ENCODE results near the gene VAV3.

Gene VAV3

DNA sequence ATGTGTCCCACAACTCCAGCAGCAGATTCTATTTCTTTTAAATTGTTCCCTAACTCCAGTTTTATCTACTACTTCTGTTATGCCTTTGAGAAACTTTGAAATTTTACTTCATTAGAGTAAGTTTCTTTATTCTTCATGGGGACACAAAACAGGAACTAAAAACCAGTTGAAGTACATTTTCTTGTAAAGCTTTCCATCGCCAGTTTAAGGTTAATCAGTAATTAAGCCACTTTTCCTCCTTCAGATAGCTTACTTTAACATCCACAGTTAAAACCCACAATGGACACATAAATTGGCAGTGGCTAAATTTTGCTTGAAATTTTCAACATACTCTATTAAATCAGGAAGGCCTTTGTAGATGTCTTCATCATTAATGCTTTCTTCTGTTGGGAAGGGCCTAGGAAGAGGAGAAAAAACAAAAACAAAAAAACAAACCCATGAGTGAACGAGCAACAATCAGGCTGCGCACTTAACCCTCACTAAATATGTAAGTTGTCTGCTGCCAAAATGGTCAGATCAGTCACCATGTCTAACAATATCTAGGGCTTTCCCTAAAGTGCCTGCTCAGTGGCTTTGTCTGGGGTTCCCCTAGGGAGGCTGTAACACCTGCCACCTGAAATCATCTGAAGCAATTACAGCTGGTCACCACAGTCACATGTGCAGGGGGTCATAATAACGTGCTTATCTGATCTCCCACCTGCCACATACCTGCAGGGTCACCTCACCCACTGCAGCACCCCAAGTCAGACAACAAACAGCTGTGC is 187.9 kb downstream of the VAV3 start:
- no peak overlapping the region for H3K14ac ChIP-seq (ENCODE audit: low read length)
- no peak overlapping the region for H2AFZ ChIP-seq (ENCODE audit: low read length)
- DNase-seq (ENCODE audit: low spot score) = no peak
- no peak overlapping the region for H3K4me2 ChIP-seq (ENCODE audit: insufficient read depth, low read length, poor library complexity, severe bottlenecking)
- H4K8ac ChIP-seq (ENCODE audit: low read depth, low read length) = no peak overlapping the region
- no peak overlapping the region for H4K91ac ChIP-seq (ENCODE audit: low read depth, low read length, poor library complexity)
- no peaks in the 10 kb centered on the region for H3K36me3 ChIP-seq (replicated peaks in 1 of 2; ENCODE audit: control insufficient read depth in 2 of 2, insufficient read depth in 2 of 2, low read length in 2 of 2)
- no peak overlapping the region for H2BK5ac ChIP-seq (ENCODE audit: low read length)
- H2BK120ac ChIP-seq (ENCODE audit: low read depth, low read length) = no peak overlapping the region
- no peak overlapping the region for H3K9ac ChIP-seq (ENCODE audit: low read depth, low read length, poor library complexity)
- H2BK15ac ChIP-seq (ENCODE audit: low read length) = no peak overlapping the region
- no peak overlapping the region for H2AK5ac ChIP-seq (ENCODE audit: low read depth, low read length)
- no peaks in the 10 kb centered on the region for H3K9me3 ChIP-seq (replicated peaks in 1 of 2; ENCODE audit: control insufficient read depth in 2 of 2, insufficient read depth in 1 of 2, low read depth in 1 of 2, low read length in 2 of 2)
- H3K27ac ChIP-seq (replicated peaks; ENCODE audit: low read length) = no peak overlapping the region
- no peaks in the 10 kb centered on the region for H3K4me1 ChIP-seq (ENCODE audit: control insufficient read depth in 2 of 2, insufficient read depth in 1 of 2, low read depth in 1 of 2, low read length in 2 of 2)
- H3K4me3 ChIP-seq (ENCODE audit: low read length in 2 of 2) = no peak overlapping the region
- H3K4ac ChIP-seq (ENCODE audit: low read length) = no peak overlapping the region
- H3K79me1 ChIP-seq (ENCODE audit: low read depth, low read length) = no peaks in the 10 kb centered on the region
- H3K18ac ChIP-seq (ENCODE audit: low read length) = no peak overlapping the region
- H2BK12ac ChIP-seq (ENCODE audit: low read length) = no peak overlapping the region
- no CpG with 5 or more reads among the region's 4 CpGs for WGBS, 2 donors (ENCODE audit: extremely low coverage in 2 of 2, insufficient read length in 2 of 2, insufficient replicate concordance in 1 of 2)
- H3K23ac ChIP-seq (ENCODE audit: low read depth, low read length, poor library complexity) = no peak overlapping the region
- no peaks in the 10 kb centered on the region for H3K27me3 ChIP-seq (ENCODE audit: control insufficient read depth in 3 of 3, insufficient read depth in 3 of 3, low read depth in 1 of 3, low read length in 3 of 3)

DNA sequence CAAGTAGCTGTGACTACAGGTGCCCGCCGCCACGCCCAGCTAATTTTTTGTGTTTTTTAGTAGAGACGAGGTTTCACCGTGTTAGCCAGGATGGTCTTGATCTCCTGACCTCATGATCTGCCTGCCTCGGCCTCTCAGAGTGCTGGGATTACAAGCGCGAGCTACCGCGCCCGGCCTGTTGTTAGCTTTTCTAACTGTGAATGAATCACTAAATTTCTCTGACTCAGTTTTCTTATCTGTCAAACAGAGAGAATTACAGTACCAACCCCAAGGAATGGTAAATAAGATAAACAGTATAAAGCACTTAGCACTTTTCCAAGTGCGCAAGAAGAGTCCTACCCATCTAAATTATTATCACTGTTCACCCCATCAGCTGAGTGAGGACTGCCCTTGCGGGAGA is 193.6 kb downstream of the VAV3 start:
- DNase-seq (ENCODE audit: low spot score) = no peak
- Histone ChIP-seq H2BK15ac (ENCODE audit: low read length) (no peak overlapping the region), H3K27me3 (ENCODE audit: control insufficient read depth in 3 of 3, insufficient read depth in 3 of 3, low read depth in 1 of 3, low read length in 3 of 3) (no peaks in the 10 kb centered on the region), H4K8ac (ENCODE audit: low read depth, low read length) (no peak overlapping the region), H2BK5ac (ENCODE audit: low read length) (no peak overlapping the region), H3K4me3 (ENCODE audit: low read length in 2 of 2) (no peak overlapping the region), H3K79me1 (ENCODE audit: low read depth, low read length) (no peaks in the 10 kb centered on the region), H3K9me3 (replicated peaks in 1 of 2; ENCODE audit: control insufficient read depth in 2 of 2, insufficient read depth in 1 of 2, low read depth in 1 of 2, low read length in 2 of 2) (no peaks in the 10 kb centered on the region), H3K36me3 (replicated peaks in 1 of 2; ENCODE audit: control insufficient read depth in 2 of 2, insufficient read depth in 2 of 2, low read length in 2 of 2) (no peaks in the 10 kb centered on the region), H3K23ac (ENCODE audit: low read depth, low read length, poor library complexity) (no peak overlapping the region), H2BK12ac (ENCODE audit: low read length) (no peak overlapping the region), H2BK120ac (ENCODE audit: low read depth, low read length) (no peak overlapping the region), H2AFZ (ENCODE audit: low read length) (no peak overlapping the region), H3K4me2 (ENCODE audit: insufficient read depth, low read length, poor library complexity, severe bottlenecking) (no peak overlapping the region), H3K4ac (ENCODE audit: low read length) (no peak overlapping the region), H3K4me1 (ENCODE audit: control insufficient read depth in 2 of 2, insufficient read depth in 1 of 2, low read depth in 1 of 2, low read length in 2 of 2) (no peaks in the 10 kb centered on the region), H3K9ac (ENCODE audit: low read depth, low read length, poor library complexity) (no peak overlapping the region), H2AK5ac (ENCODE audit: low read depth, low read length) (no peak overlapping the region), H3K27ac (replicated peaks; ENCODE audit: low read length) (no peak overlapping the region), H3K14ac (ENCODE audit: low read length) (no peak overlapping the region), H4K91ac (ENCODE audit: low read depth, low read length, poor library complexity) (no peak overlapping the region), H3K18ac (ENCODE audit: low read length) (no peak overlapping the region)
- WGBS, 2 donors (ENCODE audit: extremely low coverage in 2 of 2, insufficient read length in 2 of 2, insufficient replicate concordance in 1 of 2) = no CpG with 5 or more reads among the region's 13 CpGs

DNA sequence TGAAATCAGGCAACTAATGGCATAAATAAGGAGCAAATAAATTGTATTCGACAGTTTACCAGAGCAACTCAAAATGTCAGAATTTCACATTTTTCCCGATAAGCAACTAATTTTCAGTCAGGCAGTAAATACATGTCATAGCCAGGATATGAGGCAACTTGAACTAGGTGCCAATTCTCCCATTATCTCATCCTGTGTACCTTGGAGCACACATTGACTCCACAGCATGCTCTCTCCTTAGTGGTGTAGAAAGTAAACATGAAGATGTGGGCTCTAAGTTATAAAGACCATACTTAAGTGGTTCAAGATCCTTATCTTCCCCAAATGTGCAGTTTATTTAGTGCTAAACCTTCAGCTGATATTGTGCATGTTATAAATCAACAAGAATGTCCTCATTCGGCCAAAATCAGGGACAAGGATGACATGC is 197.8 kb downstream of the VAV3 start:
- Histone ChIP-seq H3K27me3 (ENCODE audit: control insufficient read depth in 3 of 3, insufficient read depth in 3 of 3, low read depth in 1 of 3, low read length in 3 of 3) (no peaks in the 10 kb centered on the region), H2BK15ac (ENCODE audit: low read length) (no peak overlapping the region), H3K4me2 (ENCODE audit: insufficient read depth, low read length, poor library complexity, severe bottlenecking) (no peak overlapping the region), H3K9ac (ENCODE audit: low read depth, low read length, poor library complexity) (no peak overlapping the region), H3K9me3 (replicated peaks in 1 of 2; ENCODE audit: control insufficient read depth in 2 of 2, insufficient read depth in 1 of 2, low read depth in 1 of 2, low read length in 2 of 2) (no peaks in the 10 kb centered on the region), H2BK120ac (ENCODE audit: low read depth, low read length) (no peak overlapping the region), H2BK5ac (ENCODE audit: low read length) (no peak overlapping the region), H3K36me3 (replicated peaks in 1 of 2; ENCODE audit: control insufficient read depth in 2 of 2, insufficient read depth in 2 of 2, low read length in 2 of 2) (no peaks in the 10 kb centered on the region), H2AK5ac (ENCODE audit: low read depth, low read length) (no peak overlapping the region), H3K23ac (ENCODE audit: low read depth, low read length, poor library complexity) (no peak overlapping the region), H3K27ac (replicated peaks; ENCODE audit: low read length) (no peak overlapping the region), H2BK12ac (ENCODE audit: low read length) (no peak overlapping the region), H3K79me1 (ENCODE audit: low read depth, low read length) (no peaks in the 10 kb centered on the region), H3K4me3 (ENCODE audit: low read length in 2 of 2) (no peak overlapping the region), H3K4ac (ENCODE audit: low read length) (no peak overlapping the region), H2AFZ (ENCODE audit: low read length) (no peak overlapping the region), H4K91ac (ENCODE audit: low read depth, low read length, poor library complexity) (no peak overlapping the region), H3K18ac (ENCODE audit: low read length) (no peak overlapping the region), H3K14ac (ENCODE audit: low read length) (no peak overlapping the region), H4K8ac (ENCODE audit: low read depth, low read length) (no peak overlapping the region), H3K4me1 (ENCODE audit: control insufficient read depth in 2 of 2, insufficient read depth in 1 of 2, low read depth in 1 of 2, low read length in 2 of 2) (peaks cover 0 to 3% of the 10 kb centered on the region in 2 donors)
- DNase-seq (ENCODE audit: low spot score) = no peak
- WGBS, 2 donors (ENCODE audit: extremely low coverage in 2 of 2, insufficient read length in 2 of 2, insufficient replicate concordance in 1 of 2) = no CpG with 5 or more reads among the region's 3 CpGs

DNA sequence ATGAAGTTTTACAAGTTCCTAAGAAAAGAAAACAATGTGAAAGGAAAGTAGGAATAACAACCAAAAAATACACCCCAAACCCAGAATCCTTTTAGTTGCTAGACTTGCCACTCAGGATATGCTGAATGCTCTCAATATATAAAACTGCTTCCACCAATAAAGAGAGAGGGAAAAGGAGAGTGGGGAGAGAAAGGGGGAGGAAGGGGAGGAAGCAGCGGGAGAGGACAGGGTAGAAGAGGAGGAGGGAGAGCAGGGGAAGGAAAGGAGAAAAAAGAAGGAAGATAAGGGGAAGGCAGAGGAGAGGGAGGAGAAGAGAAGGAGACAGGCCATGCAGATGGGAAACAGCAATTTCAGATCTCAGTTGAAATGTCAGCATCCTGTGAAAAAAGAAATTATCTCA is 198.4 kb downstream of the VAV3 start:
- no peak overlapping the region for H2BK120ac ChIP-seq (ENCODE audit: low read depth, low read length)
- no CpG with 5 or more reads among the region's 1 CpG for WGBS, 2 donors (ENCODE audit: extremely low coverage in 2 of 2, insufficient read length in 2 of 2, insufficient replicate concordance in 1 of 2)

More for the DNA sequence above, 198.4 kb downstream of the VAV3 start:
- Histone ChIP-seq H3K4me2 (ENCODE audit: insufficient read depth, low read length, poor library complexity, severe bottlenecking) (no peak overlapping the region), H2BK5ac (ENCODE audit: low read length) (no peak overlapping the region), H3K4ac (ENCODE audit: low read length) (no peak overlapping the region), H4K91ac (ENCODE audit: low read depth, low read length, poor library complexity) (no peak overlapping the region), H3K9me3 (replicated peaks in 1 of 2; ENCODE audit: control insufficient read depth in 2 of 2, insufficient read depth in 1 of 2, low read depth in 1 of 2, low read length in 2 of 2) (no peaks in the 10 kb centered on the region), H3K4me1 (ENCODE audit: control insufficient read depth in 2 of 2, insufficient read depth in 1 of 2, low read depth in 1 of 2, low read length in 2 of 2) (peaks cover 0 to 3% of the 10 kb centered on the region in 2 donors), H2AK5ac (ENCODE audit: low read depth, low read length) (no peak overlapping the region), H4K8ac (ENCODE audit: low read depth, low read length) (no peak overlapping the region), H3K14ac (ENCODE audit: low read length) (no peak overlapping the region), H3K18ac (ENCODE audit: low read length) (no peak overlapping the region), H2BK15ac (ENCODE audit: low read length) (no peak overlapping the region), H2BK12ac (ENCODE audit: low read length) (no peak overlapping the region), H2AFZ (ENCODE audit: low read length) (no peak overlapping the region), H3K79me1 (ENCODE audit: low read depth, low read length) (no peaks in the 10 kb centered on the region), H3K36me3 (replicated peaks in 1 of 2; ENCODE audit: control insufficient read depth in 2 of 2, insufficient read depth in 2 of 2, low read length in 2 of 2) (no peaks in the 10 kb centered on the region), H3K27ac (replicated peaks; ENCODE audit: low read length) (no peak overlapping the region), H3K4me3 (ENCODE audit: low read length in 2 of 2) (no peak overlapping the region), H3K9ac (ENCODE audit: low read depth, low read length, poor library complexity) (no peak overlapping the region), H3K23ac (ENCODE audit: low read depth, low read length, poor library complexity) (no peak overlapping the region), H3K27me3 (ENCODE audit: control insufficient read depth in 3 of 3, insufficient read depth in 3 of 3, low read depth in 1 of 3, low read length in 3 of 3) (no peaks in the 10 kb centered on the region)
- no peak for DNase-seq (ENCODE audit: low spot score)
